Sigmoid colon (tissue), 4 donors: ENCODE data around the gene PISD.

Experiments
- CTCF ChIP-seq, 4 experiments: fragments of 450-650 bp in 3 of 4; fragments of 200-600 bp in 1 of 4; IDR thresholded peaks; one replicate each; pipeline ENCODE4 v1.5.1; 2016 to 2019; ENCODE audit warnings: antibody characterized with exemption in 4 of 4, mild to moderate bottlenecking in 3 of 4, moderate library complexity in 2 of 4
- EP300 ChIP-seq, 4 donors: sonication (generic); formaldehyde crosslinking; IDR thresholded peaks; one replicate each; pipeline ENCODE4 v1.6.1; 2017; ENCODE audit warnings: antibody characterized with exemption in 4 of 4
- POLR2A ChIP-seq, 2 donors: fragments of 450-650 bp; IDR thresholded peaks; one replicate each; pipeline ENCODE4 v1.6.1; 2016; ENCODE audit warnings: antibody characterized with exemption in 2 of 2, mild to moderate bottlenecking in 2 of 2, moderate library complexity in 2 of 2
- POLR2AphosphoS5 ChIP-seq, 4 donors: sonication (generic); formaldehyde crosslinking; IDR thresholded peaks; one replicate each; pipeline ENCODE4 v1.6.1; 2017; ENCODE audit warnings: antibody characterized with exemption in 4 of 4

GRCh38 chr22:31651664-31652063 is 10.4 kb downstream of the PISD start:
- TF ChIP-seq POLR2AphosphoS5 (IDR thresholded peaks at IDR 0.05) (no peak), CTCF (IDR thresholded peaks at IDR 0.05) (no peak), POLR2A (IDR thresholded peaks at IDR 0.05) (no peak), EP300 (IDR thresholded peaks at IDR 0.05) (no peak)
